Measurements from ENCODE around the gene S100A5. TPM values are rescaled to one million over a fixed set of nuclear protein-coding genes. Genes with fewer than 3 reads are reported as not detected.
A peak's percentile ranks its signal among the peaks of the same experiment; 100 is the strongest.

Gene S100A5
- total RNA-seq, 1 donor from 2014 or later = not detected

DNA sequence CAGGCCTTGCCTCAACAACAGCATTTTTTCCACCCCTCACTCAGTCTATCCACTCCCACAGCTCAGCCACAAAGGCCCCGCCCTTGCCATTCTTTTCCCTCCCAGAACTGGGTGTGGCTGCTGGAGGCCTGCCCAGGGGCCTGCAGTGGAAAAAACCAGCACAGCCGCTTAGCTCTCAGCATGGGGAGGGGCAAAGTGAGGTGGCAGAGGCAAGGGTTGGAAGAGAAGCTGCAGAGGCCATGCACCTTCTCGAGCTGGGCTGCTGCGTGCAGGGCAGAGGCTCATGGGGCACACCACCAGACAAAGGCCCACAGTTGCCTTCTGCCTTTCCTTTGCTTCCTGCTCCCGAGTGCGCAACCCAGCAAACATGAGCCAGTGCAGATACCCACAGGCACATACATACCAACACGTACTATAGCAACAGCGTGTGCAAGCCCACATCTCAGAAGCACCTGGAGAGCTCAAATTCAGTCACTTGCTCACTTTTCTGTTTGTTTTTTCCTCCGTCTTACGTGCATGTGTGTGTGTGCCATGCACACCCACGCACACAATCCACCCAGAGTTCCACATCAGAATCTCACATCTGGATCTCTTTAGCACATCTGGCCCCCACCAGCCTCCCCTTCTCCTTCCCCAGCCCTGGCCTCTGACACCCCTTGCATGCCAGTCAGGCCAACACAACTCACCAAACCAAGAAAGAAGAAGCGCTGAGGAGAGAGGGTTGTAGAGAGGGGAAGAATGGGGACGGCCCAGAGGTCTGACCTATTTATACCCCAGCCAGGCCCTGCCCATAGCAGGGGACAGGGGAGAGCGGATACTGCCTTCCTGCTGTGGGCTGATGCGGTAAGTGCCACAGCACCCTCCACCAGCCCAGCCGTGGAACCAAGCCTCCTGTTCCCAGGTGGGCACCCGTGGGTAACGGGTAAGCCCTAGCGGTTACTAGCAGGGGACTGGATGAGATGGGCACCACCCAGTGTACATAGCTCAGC is 4.6 kb upstream of the S100A5 start, which contains the start of gene S100A4:
Gene S100A4, minus strand, starts transcription at position 740 of the 989 bp plus-strand sequence. CDS start 1,012 bp downstream, outside the sequence.
- TF ChIP-seq, protein P1, sequence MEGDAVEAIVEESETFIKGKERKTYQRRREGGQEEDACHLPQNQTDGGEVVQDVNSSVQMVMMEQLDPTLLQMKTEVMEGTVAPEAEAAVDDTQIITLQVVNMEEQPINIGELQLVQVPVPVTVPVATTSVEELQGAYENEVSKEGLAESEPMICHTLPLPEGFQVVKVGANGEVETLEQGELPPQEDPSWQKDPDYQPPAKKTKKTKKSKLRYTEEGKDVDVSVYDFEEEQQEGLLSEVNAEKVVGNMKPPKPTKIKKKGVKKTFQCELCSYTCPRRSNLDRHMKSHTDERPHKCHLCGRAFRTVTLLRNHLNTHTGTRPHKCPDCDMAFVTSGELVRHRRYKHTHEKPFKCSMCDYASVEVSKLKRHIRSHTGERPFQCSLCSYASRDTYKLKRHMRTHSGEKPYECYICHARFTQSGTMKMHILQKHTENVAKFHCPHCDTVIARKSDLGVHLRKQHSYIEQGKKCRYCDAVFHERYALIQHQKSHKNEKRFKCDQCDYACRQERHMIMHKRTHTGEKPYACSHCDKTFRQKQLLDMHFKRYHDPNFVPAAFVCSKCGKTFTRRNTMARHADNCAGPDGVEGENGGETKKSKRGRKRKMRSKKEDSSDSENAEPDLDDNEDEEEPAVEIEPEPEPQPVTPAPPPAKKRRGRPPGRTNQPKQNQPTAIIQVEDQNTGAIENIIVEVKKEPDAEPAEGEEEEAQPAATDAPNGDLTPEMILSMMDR (IDR thresholded peaks at IDR 0.05; ENCODE audit: insufficient read depth, low read length, severe bottlenecking) = no peak
- peaks cover 6% of the 10 kb centered on the region for H3K36me3 ChIP-seq (ENCODE audit: control insufficient read depth, insufficient read depth, low read length)
- H3K27me3 ChIP-seq (ENCODE audit: control insufficient read depth, insufficient read depth, low read length) = no peaks in the 10 kb centered on the region
- FAIRE-seq (no peak), DNase-seq (ENCODE audit: low read depth) (peak; percentile 91)
- H3K4me3 ChIP-seq (ENCODE audit: low read depth, low read length) = no peak within 1 kb of the TSS

- Histone ChIP-seq H3K36me3 (ENCODE audit: control insufficient read depth, insufficient read depth, low read length) (peaks cover 4% of the 10 kb centered on the region), H3K27me3 (ENCODE audit: control insufficient read depth, insufficient read depth, low read length) (no peaks in the 10 kb centered on the region), H3K4me3 (ENCODE audit: low read depth, low read length) (no peak overlapping the region)
- TF ChIP-seq, protein P1 (IDR thresholded peaks at IDR 0.05; ENCODE audit: insufficient read depth, low read length, severe bottlenecking) = no peak
- DNase-seq (ENCODE audit: low read depth) (no peak), FAIRE-seq (no peak)
These were observed 3.8 kb upstream of the S100A5 start for GRCh38 chr1:153544453-153545066.

DNA sequence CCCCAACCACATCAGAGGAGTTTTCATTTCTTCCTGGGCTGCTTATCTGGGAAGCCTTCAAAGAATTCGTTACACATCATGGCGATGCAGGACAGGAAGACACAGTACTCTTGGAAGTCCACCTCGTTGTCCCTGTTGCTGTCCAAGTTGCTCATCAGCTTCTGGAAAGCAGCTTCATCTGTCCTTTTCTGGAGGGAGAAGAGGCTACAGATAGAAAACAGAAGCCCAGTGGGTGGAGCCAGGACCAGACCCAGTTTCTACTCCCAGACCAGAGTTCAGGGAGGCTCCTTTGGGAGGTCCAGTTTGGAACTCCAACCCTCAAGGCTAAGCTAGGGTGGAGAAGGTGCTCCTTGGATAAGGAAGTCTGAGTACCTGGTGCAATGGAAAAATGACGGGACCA is 3.0 kb upstream of the S100A5 start:
- TF ChIP-seq, protein P1 (IDR thresholded peaks at IDR 0.05; ENCODE audit: insufficient read depth, low read length, severe bottlenecking) = no peak
- no peak for DNase-seq (ENCODE audit: low read depth)
- no peak for FAIRE-seq
- Histone ChIP-seq H3K27me3 (ENCODE audit: control insufficient read depth, insufficient read depth, low read length) (no peaks in the 10 kb centered on the region), H3K4me3 (ENCODE audit: low read depth, low read length) (no peak overlapping the region), H3K36me3 (ENCODE audit: control insufficient read depth, insufficient read depth, low read length) (peaks cover 2% of the 10 kb centered on the region)

GRCh38 chr1:153542956-153543711 is 2.4 kb upstream of the S100A5 start:
- Histone ChIP-seq H3K4me3 (ENCODE audit: low read depth, low read length) (no peak overlapping the region), H3K27me3 (ENCODE audit: control insufficient read depth, insufficient read depth, low read length) (no peaks in the 10 kb centered on the region), H3K36me3 (ENCODE audit: control insufficient read depth, insufficient read depth, low read length) (peaks cover 2% of the 10 kb centered on the region)
- no peak for FAIRE-seq
- TF ChIP-seq, protein P1 (IDR thresholded peaks at IDR 0.05; ENCODE audit: insufficient read depth, low read length, severe bottlenecking) = no peak
- no peak for DNase-seq (ENCODE audit: low read depth)

DNA sequence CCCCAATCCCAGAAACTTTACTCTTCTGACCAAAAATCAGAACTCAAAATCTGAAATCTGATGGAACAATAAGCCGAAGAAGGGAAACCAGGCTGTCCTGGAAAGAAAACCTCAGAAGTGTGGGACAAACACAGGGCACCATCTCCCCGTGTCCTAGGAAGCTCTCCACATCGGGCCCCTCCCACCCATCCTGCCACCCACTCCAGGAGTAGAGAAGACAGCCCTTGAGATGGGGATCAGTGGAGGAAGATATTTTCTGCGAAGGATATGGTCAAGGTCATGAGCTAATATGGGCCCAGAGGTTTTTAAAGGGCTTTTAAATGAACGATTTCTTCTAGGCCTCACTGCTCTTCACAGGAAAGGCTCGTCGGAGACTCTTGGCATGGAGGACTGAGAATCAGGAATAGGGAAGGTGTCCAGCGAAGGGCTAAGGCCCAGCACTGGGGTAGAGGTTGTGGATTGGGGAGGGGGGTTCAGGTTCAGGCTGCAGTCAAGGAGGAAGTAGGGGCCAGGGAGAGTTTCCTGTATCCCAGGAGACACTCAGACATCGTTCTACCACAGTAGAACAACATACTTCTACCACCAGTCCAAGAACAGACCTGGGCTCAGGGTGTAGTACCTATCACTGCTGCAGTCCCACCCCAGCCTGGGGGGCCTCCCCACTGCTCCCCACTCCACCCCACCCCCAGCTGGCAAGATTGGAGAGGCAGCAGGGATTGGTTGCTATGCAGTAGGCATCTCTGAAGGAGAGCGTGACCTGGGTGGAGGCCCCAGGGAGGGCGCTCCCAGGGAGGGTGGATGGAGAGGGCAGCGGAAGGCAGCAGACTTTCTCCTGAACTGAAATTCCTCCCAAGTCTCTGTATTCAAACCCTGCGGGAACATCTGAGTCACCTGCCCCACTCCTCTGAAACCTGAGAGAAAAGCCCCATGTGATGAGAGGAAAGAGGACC is 1.2 kb upstream of the S100A5 start:
- FAIRE-seq (no peak), DNase-seq (ENCODE audit: low read depth) (no peak)
- TF ChIP-seq, protein P1 (IDR thresholded peaks at IDR 0.05; ENCODE audit: insufficient read depth, low read length, severe bottlenecking) = no peak
- H3K27me3 ChIP-seq (ENCODE audit: control insufficient read depth, insufficient read depth, low read length) = no peaks in the 10 kb centered on the region
- H3K36me3 ChIP-seq (ENCODE audit: control insufficient read depth, insufficient read depth, low read length) = no peaks in the 10 kb centered on the region
- H3K4me3 ChIP-seq (ENCODE audit: low read depth, low read length) = no peak overlapping the region

Measured in bronchial epithelial cell (primary cell).